GM12878 (cell line): Measurements from ENCODE around the gene RFX3.

Experiments used
- TF ChIP-seq, protein P1 (sequence below), 3 experiments: IDR thresholded peaks in 2 of 3; conservative IDR thresholded peaks in 1 of 3; 2 replicates each; pipeline ENCODE4 v1.5.1; 2011; ENCODE audit warnings: low read depth in 3 of 3, low read length in 3 of 3, mild to moderate bottlenecking in 3 of 3, control low read depth in 2 of 3, moderate library complexity in 2 of 3, inconsistent platforms in 1 of 3, mixed read lengths in 1 of 3; ENCODE audit not compliant: control insufficient read depth in 2 of 3, insufficient read depth in 1 of 3; ENCODE audit errors: extremely low read depth in 1 of 3
- TF ChIP-seq, protein P2 (sequence below): IDR thresholded peaks from 2 replicates; pipeline ENCODE4 v1.6.1; 2012; ENCODE audit warnings: mild to moderate bottlenecking, low read depth, low read length

DNA sequence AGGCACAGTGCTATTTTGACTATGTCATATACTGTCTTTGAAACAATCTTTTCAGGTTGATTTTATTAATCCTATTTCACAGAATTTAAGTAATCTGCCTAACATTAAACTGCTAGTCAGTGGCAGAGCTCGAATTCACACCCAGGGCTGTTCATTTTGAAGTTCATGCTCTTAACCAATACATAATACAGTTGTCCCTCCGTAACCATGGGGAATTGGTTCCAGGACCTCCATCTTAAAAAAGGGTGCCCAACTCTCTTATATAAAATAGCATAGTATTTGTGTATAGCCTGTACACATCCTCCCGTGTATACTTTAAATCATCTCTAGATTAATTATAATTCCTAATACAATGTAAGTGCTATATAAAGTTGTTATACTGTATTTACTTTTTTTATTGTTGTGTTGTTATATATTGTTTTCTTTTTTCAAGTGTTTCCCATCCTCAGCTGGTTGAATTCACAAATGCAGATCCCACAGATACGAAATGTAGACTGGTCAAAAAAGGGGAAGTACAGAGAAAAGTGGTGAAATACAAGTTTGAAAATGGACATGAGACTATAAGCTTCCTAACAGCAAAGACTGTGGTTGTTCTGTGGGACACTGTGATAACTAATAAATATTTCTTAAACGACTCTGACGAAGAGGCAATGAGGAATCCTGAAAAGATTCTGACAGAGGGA, 18.3 kb downstream of the RFX3 start:
- TF ChIP-seq, protein P1, sequence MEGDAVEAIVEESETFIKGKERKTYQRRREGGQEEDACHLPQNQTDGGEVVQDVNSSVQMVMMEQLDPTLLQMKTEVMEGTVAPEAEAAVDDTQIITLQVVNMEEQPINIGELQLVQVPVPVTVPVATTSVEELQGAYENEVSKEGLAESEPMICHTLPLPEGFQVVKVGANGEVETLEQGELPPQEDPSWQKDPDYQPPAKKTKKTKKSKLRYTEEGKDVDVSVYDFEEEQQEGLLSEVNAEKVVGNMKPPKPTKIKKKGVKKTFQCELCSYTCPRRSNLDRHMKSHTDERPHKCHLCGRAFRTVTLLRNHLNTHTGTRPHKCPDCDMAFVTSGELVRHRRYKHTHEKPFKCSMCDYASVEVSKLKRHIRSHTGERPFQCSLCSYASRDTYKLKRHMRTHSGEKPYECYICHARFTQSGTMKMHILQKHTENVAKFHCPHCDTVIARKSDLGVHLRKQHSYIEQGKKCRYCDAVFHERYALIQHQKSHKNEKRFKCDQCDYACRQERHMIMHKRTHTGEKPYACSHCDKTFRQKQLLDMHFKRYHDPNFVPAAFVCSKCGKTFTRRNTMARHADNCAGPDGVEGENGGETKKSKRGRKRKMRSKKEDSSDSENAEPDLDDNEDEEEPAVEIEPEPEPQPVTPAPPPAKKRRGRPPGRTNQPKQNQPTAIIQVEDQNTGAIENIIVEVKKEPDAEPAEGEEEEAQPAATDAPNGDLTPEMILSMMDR (IDR thresholded peaks at IDR 0.05 in 2 of 3, conservative IDR thresholded peaks at IDR 0.05 in 1 of 3; ENCODE audit: control insufficient read depth in 2 of 3, extremely low read depth in 1 of 3, insufficient read depth in 1 of 3, low read depth in 3 of 3, low read length in 3 of 3), result no peak
- TF ChIP-seq, protein P2, sequence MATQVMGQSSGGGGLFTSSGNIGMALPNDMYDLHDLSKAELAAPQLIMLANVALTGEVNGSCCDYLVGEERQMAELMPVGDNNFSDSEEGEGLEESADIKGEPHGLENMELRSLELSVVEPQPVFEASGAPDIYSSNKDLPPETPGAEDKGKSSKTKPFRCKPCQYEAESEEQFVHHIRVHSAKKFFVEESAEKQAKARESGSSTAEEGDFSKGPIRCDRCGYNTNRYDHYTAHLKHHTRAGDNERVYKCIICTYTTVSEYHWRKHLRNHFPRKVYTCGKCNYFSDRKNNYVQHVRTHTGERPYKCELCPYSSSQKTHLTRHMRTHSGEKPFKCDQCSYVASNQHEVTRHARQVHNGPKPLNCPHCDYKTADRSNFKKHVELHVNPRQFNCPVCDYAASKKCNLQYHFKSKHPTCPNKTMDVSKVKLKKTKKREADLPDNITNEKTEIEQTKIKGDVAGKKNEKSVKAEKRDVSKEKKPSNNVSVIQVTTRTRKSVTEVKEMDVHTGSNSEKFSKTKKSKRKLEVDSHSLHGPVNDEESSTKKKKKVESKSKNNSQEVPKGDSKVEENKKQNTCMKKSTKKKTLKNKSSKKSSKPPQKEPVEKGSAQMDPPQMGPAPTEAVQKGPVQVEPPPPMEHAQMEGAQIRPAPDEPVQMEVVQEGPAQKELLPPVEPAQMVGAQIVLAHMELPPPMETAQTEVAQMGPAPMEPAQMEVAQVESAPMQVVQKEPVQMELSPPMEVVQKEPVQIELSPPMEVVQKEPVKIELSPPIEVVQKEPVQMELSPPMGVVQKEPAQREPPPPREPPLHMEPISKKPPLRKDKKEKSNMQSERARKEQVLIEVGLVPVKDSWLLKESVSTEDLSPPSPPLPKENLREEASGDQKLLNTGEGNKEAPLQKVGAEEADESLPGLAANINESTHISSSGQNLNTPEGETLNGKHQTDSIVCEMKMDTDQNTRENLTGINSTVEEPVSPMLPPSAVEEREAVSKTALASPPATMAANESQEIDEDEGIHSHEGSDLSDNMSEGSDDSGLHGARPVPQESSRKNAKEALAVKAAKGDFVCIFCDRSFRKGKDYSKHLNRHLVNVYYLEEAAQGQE, result no peak
